ENCODE measurements around the gene CLDN24. TPM values are rescaled to one million over a fixed set of nuclear protein-coding genes. Genes with fewer than 3 reads are reported as not detected.

Gene CLDN24
- polyA plus RNA-seq, 1 donor, result not detected

DNA sequence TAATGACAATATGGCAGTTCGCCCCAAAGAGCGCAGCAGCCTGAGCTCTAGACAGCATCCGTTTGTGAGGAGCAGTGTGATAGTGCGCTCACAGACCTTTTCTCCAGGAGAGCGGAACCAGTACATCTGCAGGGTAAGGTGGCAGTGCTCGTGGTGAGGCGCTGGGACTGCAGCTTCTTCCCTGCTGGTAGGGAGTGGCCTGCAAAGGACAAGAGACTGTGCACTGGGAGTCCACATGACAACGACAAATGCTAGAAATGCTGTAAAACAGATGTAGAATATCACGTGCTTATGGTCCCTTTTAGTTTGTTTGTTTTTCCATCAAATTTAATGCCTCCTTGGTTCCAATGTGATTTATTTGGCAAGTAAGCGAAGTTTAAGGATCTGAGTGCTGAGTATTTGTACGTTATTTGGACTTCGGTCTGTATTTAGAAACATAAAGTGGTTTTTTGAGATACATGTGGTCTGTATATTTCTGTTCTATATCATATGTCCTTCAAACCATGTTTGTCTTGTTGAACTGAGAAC is 37.9 kb downstream of the CLDN24 start:
- DNase-seq (ENCODE audit: low read depth), result no peak

DNA sequence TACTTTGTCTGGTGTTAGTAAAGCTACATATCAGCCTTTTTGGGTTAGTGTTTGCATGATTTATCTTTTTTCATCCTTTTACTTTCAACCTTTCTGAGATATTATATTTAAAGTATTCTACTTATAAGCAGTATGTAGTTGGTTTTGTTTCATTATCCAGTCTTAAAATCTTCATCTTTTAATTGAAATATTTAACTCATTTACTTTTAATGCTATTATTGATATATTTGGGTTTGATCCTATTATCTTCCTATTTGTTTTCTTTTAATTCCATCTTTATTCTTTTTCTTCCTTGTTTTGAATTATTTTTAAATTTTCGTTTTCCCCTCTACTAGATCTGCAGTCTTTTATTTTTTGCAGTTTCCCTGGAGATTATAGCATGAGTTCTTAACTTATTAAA is 46.1 kb downstream of the CLDN24 start:
- DNase-seq (ENCODE audit: low read depth), result no peak

DNA sequence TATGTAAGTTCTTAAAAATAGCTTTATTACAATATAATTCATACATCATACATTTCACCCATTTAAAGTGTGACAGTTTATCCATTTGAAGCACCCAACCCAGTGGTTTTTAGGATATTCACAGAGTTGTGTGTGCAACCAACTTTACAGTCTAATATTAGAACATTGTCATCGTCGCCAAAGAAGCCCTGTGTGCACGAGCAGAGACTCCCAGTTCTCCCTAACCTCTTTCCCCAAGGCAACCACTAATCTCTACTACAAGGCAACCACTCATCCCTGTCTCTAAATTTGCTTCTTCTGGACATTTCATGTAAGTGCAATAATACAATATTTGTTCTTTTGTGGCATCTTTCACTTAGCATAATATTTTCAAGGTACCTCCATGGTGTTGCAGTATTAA is 49.8 kb downstream of the CLDN24 start:
- no peak for DNase-seq (ENCODE audit: low read depth)

Other genes with a start within 250 kb of the CLDN24 start
- 18.3 TPM for gene WWC2, start 223.2 kb downstream of the CLDN24 start, polyA plus RNA-seq (ENCODE audit: insufficient read length)
- gene CLDN22, start 2.1 kb downstream of the CLDN24 start, polyA plus RNA-seq (ENCODE audit: insufficient read length), result not detected
- gene CDKN2AIP, start 122.2 kb upstream of the CLDN24 start, polyA plus RNA-seq (ENCODE audit: insufficient read length), result 13.8 TPM
- 14.2 TPM for gene ING2, start 182.6 kb upstream of the CLDN24 start, polyA plus RNA-seq (ENCODE audit: insufficient read length)